Measurements from ENCODE around the gene CADM1. TPM values are rescaled to one million over a fixed set of nuclear protein-coding genes. Genes with fewer than 3 reads are reported as not detected.

CADM1 gene
- total RNA-seq, 1 donor from 2014 or later = 27.2 TPM

DNA sequence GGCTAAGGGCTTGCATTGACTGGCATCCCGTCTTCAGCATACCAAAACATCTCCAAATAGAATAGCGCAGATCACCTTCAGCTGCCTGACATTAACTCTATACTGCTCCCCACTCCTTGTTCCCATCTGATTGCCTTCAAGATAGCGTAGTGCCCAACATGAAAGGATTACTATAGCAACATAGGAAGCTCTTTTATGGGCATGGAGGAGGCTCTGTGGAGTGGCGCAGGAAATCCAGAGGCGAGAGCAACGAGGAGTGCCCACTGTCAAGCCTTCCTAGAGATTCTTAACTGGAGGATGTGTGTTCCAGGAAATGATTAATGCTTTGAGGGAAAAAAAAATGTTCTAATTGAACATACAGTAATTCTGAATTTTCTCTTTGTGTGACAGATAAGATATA is 213.3 kb downstream of the CADM1 start:
- DNase-seq (ENCODE audit: low spot score) = no peak

DNA sequence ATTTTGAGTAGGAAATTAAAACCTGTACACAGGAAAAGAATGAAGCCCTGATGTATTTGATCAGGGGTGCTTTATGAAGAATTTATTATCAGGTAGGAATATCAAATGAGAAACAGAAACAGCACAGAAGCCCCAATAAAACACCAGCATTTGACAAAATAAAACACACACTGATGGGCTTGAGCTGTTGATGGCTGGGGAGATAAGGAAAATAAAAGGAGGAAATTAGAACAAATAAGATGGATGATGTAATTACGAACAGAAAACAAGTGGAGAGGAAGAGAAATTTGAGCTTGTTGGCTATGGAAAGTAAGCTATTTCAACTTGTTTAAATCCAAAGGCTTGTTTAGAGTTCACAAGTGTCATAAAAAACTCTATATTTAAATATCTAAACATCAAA is 213.7 kb downstream of the CADM1 start:
- ATAC-seq (no peak), DNase-seq (ENCODE audit: low spot score) (no peak)

More for the DNA sequence above, 213.3 kb downstream of the CADM1 start:
- ATAC-seq = no peak

DNA sequence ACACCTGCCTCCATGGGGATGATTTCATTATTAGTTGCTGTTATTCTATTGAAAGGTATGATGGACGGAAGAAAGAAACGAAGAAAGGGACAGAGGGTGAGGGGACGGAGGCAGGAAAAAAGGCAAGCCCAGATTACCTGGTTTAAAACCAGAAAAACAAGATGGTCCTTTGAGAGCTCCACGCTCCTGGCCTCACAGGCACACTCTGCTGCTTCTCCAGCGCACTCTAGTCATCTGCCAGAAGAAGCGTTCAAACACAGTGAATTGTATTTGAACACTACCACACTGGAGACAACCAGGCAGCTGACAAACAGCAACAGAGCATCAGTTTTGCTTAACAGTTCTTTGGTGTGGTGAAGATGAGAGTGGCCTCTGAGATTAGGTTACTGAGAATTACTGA is 216.9 kb downstream of the CADM1 start:
- no peak for DNase-seq (ENCODE audit: low spot score)
- no peak for ATAC-seq

DNA sequence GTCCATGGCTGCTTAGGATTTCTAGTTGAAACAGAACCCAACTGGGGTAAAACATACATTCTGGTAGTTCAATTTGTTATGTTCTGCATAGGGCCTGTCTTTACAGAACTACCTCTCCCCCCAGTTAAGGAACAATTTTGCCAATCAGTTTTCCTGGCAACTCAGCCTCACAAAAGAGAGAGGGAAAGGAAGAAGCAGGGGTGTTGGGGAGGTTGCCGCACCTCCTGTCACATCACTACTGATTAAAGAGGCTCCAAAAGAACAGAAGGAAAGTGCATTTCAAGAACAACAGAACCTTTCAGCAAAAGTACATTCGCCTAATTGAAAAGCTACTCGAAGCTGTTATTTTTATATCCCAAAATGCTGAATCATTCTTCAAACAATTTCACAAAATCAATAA is 217.6 kb downstream of the CADM1 start:
- DNase-seq (ENCODE audit: low spot score) (no peak), ATAC-seq (no peak)

DNA sequence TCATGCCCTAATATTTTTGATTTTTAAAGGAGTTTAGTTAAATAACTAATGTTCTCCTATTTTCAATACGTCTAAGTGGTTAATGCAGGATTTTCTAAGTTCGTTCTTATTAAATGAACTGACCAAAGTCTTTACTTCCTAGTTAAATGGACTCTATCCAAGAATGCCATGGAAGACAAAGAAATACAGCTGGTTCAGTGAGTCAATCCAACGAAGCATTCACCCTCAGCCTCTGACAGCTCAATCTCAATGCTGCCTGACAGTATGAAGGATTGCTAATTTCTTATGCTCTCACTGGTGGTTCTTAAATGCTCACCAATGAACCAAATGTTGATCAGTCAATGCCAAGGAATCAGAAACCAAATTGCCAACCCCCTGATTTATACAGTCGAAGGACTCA is 219.4 kb downstream of the CADM1 start:
- peak; percentile 33 for ATAC-seq
- no peak for DNase-seq (ENCODE audit: low spot score)

DNA sequence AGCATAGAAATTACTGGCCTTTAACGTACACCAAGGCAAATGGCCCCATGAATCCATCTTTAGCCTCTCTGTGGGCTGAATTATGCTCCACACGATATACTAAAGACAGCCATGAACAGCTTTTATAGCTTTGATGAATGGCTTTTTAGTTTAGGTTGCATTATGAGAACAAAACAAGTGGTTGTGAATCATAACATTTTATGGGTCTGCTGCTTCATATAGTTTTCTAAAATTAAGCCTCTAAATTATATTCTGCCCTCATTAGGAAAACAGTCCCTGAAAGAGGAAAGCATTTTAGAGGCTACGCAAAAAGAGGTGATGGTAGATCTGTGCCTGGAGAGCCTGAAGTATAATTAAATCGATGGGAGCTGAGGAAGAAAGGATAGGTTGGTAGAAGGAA is 221.3 kb downstream of the CADM1 start:
- no peak for DNase-seq (ENCODE audit: low spot score)
- ATAC-seq = no peak

DNA sequence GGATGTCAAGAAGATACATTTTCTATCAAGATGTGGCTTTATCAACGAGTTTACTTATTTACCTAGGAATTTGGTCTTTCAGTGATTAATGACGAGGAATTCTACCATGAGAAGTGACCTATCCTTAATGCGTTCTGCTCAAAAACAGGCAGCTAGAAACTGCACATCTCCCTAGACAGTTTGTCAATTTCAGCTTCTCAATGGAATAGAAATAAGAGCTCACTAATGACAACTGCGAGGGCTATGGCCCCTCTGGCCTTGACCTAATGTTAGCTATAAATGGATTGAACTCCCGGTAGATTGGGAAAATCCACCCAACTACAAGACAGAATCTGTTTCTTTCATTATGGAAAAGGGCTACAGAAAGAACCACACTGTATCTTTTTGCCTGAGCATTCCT is 223.4 kb downstream of the CADM1 start:
- ATAC-seq (no peak), DNase-seq (ENCODE audit: low spot score) (no peak)

DNA sequence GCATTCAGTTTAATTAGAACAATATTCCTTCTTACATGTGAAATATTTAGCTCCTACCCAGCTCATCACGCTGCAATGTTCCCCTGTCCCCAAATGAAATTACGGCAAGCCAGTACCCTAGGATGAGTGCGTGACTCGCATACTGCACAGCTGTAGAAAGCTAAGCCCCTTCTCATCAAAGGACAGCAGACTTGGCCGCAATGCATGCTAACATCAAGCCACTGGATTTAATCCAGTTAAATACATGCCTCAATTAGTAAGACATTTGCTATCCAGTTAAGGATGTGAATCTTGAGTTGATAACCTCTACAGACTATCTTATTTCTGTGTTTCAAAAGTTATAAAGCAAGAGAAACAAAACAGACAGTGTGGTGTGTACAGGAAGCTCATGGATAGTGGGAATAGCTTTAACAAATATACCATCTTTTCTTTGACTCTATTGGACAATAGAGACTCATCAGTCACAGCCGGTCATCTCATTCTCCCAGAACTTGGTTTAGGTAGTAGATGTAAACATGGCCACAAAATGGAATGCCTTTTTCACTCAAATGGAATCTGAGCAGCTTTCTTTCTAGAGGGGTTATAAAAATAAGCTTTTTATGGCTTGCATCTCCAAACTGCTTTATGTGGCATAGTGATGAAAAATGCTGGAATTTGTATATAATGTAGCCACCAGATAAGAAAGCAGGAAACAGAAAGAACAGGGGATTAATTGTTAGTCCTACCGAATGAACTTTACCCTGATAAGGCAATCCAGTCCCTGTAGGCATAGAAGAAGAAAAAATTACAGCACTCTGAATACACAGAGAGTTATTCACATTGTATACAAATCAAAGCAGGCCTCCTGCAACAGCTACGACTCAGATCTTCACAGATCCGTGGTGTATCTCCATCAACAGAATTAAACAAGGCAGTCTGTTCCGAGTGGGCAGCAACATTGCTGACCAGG is 224.1 kb downstream of the CADM1 start:
- ATAC-seq = peak; percentile 48
- no peak for DNase-seq (ENCODE audit: low spot score)

DNA sequence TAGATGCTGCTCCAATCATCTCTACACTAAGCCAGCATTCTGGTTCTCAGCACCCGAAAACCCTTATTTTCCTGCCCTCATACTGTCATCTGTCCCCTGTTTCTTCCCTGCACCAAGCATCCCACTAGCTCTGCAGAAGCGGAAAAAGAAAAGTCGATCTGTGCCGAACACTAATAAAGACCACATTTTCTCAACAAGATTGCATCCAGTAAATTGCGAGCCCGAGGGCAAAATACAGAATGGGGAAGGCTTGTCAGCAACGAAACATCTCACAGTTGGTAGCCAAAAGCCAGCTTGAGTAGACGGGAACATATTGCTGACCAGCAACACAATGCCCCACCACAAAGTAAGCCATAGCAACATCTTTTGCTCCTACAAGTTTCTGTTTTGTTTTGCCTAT is 227.4 kb downstream of the CADM1 start:
- no peak for ATAC-seq

DNA sequence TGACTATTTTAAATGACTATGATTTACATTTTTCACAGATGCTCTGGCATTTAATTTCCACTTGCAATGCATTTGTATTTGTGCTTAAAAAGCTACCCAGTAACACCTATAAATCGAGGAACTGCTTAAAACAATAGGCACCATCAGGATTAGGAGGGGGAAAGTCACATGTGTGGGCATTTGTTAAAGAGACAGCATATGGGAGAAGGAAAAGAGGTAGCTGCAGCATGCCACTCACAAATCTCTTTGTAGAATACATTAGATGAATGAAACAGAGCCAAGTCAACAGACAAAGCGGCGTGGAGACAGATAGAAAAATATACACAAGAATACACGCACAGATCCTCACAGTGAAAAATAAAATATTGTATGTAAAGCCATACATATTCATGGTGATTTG is 228.0 kb downstream of the CADM1 start:
- DNase-seq (ENCODE audit: low spot score) = no peak
- no peak for ATAC-seq

More for the DNA sequence above, 227.4 kb downstream of the CADM1 start:
- no peak for DNase-seq (ENCODE audit: low spot score)

DNA sequence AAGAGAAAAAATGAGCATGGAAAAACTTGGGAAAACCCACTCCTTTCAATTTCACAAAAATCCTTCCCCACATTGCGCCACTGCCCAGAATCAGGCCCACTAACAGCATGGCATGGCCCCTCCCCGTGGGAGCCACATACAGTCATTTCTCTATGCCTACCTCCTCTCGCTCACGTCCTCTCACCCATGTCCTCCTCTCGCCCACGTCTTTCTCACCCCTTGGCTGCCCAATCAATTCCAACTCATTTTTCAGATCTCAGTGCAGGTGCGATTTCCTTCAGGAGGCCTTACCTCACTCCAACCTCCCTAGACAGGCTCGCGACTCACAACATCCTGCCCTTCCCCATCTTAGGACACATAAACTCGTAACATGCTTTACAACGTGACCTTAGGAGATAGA is 229.2 kb downstream of the CADM1 start:
- DNase-seq (ENCODE audit: low spot score) = no peak
- no peak for ATAC-seq

DNA sequence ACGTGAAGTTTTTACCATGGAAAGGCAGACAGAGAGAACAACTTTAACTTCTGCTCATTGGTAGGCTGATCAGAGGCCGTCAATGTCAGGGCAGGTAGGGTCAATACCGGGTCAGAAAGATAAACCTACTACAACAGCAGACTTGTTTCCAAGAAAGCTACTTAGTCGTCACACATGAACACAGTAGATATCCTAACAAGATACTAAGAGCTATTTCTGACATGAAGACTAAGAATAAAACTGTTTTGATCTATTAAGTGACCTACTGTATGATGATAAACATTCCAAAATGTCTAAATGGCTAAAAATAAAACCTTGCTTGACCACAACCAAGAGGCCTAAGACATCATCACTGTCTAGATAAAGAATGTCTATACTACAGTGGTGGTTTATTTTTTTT is 231.3 kb downstream of the CADM1 start:
- ATAC-seq = no peak
- no peak for DNase-seq (ENCODE audit: low spot score)

DNA sequence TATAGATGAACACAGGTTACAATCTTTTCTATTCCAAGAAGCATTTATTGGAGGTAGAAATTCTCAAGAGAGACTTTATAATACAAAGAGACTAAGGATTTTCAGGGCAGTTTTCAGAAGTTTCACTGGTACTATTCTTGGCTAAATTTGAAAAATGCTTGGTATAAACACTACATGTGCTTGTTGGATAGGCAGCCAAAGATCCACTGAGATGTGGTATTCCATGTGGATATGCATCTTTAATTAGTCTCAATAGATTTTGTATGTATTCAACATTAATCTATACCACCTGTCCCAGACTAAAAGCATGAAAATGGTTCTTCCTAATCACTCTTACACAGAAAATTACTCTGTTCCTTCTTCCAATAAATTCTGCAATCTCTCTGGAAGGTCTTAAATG is 232.6 kb downstream of the CADM1 start:
- ATAC-seq = no peak
- DNase-seq (ENCODE audit: low spot score) = no peak

DNA sequence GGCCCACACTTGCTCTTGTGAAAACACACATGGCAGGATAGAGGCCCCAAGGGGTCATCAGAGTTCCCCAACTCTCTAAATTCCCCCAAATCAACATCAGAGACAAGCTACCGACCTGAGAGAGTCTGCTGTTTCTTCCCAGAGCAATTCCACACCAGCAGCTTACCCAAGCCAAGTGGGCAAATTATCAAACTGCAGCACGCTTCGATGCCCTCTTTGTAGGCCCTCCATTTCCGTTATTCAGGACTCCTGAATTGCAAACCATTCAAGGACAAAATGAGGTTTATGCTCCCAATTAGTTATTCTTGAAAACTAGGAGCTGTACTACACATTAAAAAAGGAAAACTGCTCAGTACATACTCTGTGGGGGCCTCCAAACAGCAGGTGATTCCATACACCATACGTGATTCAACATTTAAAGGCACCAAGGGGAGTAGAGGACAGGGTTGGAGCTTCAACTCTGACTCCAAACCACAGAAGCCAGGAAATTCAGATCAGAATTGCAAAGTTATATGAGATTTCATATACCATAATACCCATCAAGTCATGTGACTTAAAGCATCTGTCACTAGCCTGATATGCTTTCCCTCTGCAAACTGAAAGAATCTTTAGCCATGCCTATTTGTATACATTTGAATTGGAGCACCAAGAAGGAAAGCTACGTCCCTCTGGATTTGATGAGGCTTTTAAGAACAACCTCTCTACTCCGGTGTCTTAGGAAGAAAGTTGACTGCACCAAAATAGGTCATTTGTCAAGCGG is 234.8 kb downstream of the CADM1 start:
- no peak for ATAC-seq
- DNase-seq (ENCODE audit: low spot score) = no peak

DNA sequence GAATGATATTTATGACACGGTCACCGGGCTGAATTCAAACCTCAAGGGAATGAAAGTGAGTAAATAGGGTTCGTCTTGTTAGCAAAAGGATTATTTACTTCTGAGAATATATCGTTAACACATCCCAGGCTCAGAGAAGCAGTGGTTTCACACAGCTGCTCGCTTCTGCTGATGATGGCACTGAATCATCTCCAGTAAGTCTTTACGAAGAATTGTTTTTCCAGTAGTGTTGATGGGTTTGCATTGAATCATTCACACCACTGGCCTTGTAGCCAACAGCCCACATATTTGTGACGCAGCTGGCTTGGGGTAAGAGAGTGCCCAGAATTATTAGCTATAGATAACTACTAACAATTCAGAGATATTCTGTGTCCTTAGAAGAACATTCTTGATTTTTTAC is 236.3 kb downstream of the CADM1 start:
- ATAC-seq (no peak), DNase-seq (ENCODE audit: low spot score) (no peak)

DNA sequence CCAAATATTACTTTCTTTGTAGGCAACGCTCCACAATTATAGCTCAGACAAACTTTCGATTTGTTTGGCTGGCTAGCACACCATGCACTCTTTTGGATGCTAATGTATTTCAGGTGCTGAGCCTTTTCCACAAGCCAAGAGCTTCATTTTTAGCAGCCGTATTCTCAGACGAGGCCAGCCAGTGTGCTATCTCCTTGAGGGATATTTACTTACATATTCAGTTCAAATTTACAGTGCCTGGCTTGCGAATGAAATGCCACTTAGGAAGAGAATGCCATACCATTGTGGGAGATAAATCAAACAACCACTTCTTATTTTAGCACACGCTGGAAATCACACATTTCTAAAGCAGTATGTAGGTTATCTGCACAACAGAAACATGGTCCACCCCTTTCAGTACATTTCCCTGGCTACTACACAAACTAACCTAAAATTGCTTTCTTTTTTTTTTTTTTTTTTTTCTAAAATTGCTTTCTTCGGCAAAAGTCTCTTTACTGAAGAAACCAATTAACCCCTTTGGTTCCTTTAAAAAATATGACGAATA is 236.9 kb downstream of the CADM1 start:
- ATAC-seq = no peak
- no peak for DNase-seq (ENCODE audit: low spot score)

DNA sequence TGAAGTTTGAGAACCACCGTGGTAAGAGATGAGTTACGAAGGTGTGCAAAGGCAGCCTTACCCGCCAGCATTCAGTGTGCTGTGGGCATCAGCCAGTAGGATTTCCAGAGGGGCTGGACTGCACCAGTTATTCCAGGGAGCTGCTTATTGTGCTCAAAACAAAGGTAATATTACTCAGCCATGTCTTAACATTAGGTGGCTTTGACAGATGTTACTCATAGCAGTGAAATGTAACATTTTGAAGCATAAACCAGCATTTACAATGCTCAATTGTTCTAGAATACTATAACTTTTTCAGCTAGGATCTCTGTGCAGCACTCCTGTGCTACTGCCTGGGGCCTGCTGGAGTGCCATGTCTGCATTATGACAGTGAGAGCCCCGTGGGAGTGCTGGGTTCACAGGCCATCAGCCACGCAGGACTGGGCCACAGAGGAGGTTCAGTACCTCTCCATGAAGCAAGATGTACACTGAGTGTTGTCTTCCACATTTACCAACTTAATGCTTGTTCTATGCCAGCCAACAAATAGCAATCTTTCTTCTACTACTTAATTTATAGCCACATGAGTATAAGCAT is 238.1 kb downstream of the CADM1 start:
- DNase-seq (ENCODE audit: low spot score) = no peak

DNA sequence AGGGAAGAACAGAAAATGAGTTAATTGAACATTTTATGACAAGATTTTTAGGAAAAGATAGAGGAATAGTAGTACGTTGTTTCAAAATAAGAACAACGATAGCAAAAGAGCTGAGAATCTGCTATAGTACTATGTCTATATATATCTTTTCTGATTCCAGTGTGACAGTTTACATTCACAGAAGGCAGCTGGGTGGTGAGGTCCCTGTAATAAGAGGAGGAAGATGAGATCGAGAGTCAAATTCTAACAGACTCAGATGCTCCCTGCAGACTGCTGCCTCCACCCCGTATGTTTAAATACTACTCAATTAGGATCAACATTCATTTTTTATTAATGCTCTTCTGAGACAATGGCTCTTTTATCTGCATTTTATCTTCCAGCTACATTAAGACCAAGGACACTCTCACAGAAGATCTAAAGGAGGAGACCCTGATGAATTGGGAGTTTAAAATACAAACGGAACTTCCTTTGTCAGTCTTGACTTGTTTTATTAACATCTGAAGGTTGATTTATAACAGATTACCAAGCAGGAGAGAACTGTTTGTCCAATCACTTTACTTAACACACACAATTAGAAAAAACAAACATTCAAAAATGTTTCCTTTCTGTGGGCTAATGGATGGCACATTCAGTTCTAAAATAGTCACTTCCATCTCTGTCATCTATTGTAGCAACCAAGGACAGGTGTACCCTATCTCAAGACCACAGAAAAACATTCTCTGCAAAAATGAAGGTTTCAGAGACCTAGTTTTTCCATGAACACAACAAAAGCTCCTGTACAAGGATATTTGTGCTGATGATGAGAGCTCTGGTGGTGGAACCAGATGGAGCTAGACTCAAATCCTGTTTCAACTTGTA is 240.2 kb downstream of the CADM1 start:
- DNase-seq (ENCODE audit: low spot score) (no peak), ATAC-seq (no peak)

More for the DNA sequence above, 238.1 kb downstream of the CADM1 start:
- no peak for ATAC-seq

DNA sequence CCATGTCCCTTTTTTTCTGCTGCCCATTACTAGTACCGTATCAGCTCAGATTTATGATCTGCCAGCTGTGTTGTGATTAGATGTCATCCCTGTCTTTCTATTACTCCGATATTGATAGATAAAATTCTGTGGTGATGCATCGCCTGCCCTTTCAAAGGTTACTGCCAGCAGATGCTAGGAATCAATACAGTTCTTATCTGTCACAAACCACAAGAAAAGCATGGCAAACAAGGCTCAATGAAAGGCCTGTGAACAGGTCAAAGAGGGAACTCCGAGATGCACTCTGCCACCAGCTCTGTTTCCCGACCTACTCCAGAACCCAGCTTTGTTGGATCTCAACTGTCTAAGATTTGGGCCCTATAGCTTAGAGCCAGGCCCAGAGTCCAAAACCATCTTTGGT is 246.0 kb downstream of the CADM1 start:
- no peak for ATAC-seq
- no peak for DNase-seq (ENCODE audit: low spot score)

DNA sequence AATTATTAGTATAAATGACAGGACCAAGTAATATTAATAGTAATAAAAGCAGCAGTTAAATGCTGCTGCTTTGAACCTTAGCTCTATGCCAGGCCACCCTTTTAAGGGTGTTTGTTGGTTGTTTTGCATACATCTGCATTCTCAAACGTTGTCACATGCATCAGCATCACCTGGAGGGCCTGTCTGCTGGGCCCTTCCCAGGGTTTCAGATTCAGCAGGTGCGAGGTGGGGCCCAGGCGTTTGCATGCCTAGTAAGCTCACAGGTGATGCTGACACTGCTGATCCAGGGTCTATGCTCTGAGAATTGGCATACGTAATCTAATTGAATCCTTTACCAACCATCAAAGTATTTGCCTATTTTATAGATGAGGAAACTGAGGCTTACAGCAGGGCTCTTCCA is 246.5 kb downstream of the CADM1 start:
- no peak for ATAC-seq
- DNase-seq (ENCODE audit: low spot score) = no peak

DNA sequence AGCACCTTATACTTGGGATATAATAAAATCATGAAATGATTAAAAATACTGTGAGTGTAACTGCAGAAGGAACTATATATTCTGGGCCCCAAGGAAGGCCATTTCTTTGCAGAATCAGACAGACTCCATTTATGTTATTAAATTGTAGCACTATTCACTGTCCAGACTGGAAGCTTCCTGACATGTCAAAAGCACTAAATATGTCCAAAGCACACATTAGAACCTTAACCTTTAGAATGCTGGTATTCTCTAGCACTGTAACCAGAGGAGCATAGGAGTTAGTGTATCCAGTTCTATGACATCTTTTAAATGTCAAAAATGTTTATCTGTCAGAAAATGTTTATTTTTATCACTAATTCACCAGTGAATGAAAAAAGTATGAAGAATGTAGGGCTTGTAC is 246.9 kb downstream of the CADM1 start:
- no peak for ATAC-seq
- DNase-seq (ENCODE audit: low spot score) = no peak

All from left lobe of liver (tissue), 2 donors.